A549 (cell line): ENCODE measurements around the gene FBRSL1. TPM values are rescaled to one million over a fixed set of nuclear protein-coding genes. Genes with fewer than 3 reads are reported as not detected.

Experiments used
- ATAC-seq, 2 experiments: fragments of 200-7000 bp in 1 of 2; fragments of >200 bp in 1 of 2; cut with Nextera tagmentation in 1 of 2; cut with Tn5 transposase in 1 of 2; 3 replicates each; pipeline versions ENCODE4 v1.8.0 to v1.9.1; 2018 to 2020; ENCODE audit warnings: mild to moderate bottlenecking in 1 of 2, moderate library complexity in 1 of 2
- CTCF ChIA-PET: fragments of 300-600 bp; sonication (Branson Sonifier 250); formaldehyde crosslinking; extraction: SDS; loops from one replicate; lab custom pipeline; 2021; ENCODE audit warnings: antibody characterized with exemption, inconsistent platforms; lab: Yijun Ruan, JAX
- POLR2A ChIA-PET: fragments of 350-600 bp; formaldehyde crosslinking; extraction: SDS; loops from one replicate; lab custom pipeline; 2021; ENCODE audit warnings: antibody characterized with exemption, inconsistent platforms; lab: Yijun Ruan, JAX
- DNase-seq, 2 experiments: peaks; one replicate each; pipeline versions ENCODE4 v3.0.0 to v3.0.0-alpha.2; 2011 to 2016; ENCODE audit warnings: low read depth in 1 of 2, low spot score in 1 of 2
- FAIRE-seq: peaks from 2 replicates; lab custom pipeline; 2011; peaks lifted over from hg19 to GRCh38; lab: Jason Lieb, UNC
- H3K27ac ChIP-seq, 2 experiments: fragments of >200 bp; sonication (Bioruptor Twin); formaldehyde crosslinking; 3 replicates each; pipeline ENCODE4 v1.5.1; 2016 to 2017
- H3K4me1 ChIP-seq: fragments of >200 bp; sonication (Bioruptor Twin); formaldehyde crosslinking; 3 replicates; pipeline ENCODE4 v1.6.1; 2016
- H3K4me2 ChIP-seq: fragments of >200 bp; sonication (Bioruptor Twin); formaldehyde crosslinking; 3 replicates; pipeline ENCODE4 v1.6.1; 2016
- H3K4me3 ChIP-seq: fragments of >200 bp; sonication (Bioruptor Twin); formaldehyde crosslinking; 3 replicates; pipeline ENCODE4 v1.5.1; 2016
- H3K9me3 ChIP-seq: fragments of >200 bp; sonication (Bioruptor Twin); formaldehyde crosslinking; 3 replicates; pipeline ENCODE4 v1.6.1; 2016
- CBX8 ChIP-seq: fragments of 200-600 bp; sonication (generic); IDR thresholded peaks from 2 replicates; pipeline ENCODE4 v1.6.1; 2016
- EHF ChIP-seq: fragments of 250-450 bp; sonication (Bioruptor Pico); IDR thresholded peaks from 2 replicates; pipeline ENCODE4 v1.5.0; 2020; ENCODE audit warnings: mild to moderate bottlenecking
- FOSL2 ChIP-seq, 2 experiments: fragments of 450-650 bp in 1 of 2; fragments of >200 bp in 1 of 2; sonication (Bioruptor Twin) in 1 of 2; formaldehyde crosslinking; IDR thresholded peaks; 2 replicates each; pipeline versions ENCODE4 v1.5.0 to v1.6.1; 2016 to 2020; ENCODE audit warnings: mild to moderate bottlenecking in 1 of 2, moderate library complexity in 1 of 2
- HMGXB4 ChIP-seq: fragments of 250-450 bp; sonication (Bioruptor Pico); IDR thresholded peaks from 2 replicates; pipeline ENCODE4 v1.5.0; 2021; ENCODE audit warnings: mild to moderate bottlenecking, moderate library complexity, borderline replicate concordance
- HOXB5 ChIP-seq: fragments of 250-450 bp; sonication (Bioruptor Pico); IDR thresholded peaks from 2 replicates; pipeline ENCODE4 v1.5.0; 2020; ENCODE audit warnings: mild to moderate bottlenecking, moderate library complexity
- JUN ChIP-seq, 2 experiments: fragments of >200 bp; sonication (Bioruptor Twin); formaldehyde crosslinking; IDR thresholded peaks; 2 replicates in 1 of 2; 3 replicates in 1 of 2; pipeline ENCODE4 v1.6.1; 2016 to 2017
- KDM1A ChIP-seq: fragments of 200-600 bp; sonication (generic); IDR thresholded peaks from 2 replicates; pipeline ENCODE4 v1.6.1; 2016; ENCODE audit warnings: low read depth, mild to moderate bottlenecking
- NFE2L2 ChIP-seq: fragments of 150-350 bp; conservative IDR thresholded peaks from 2 replicates; pipeline ENCODE4 v1.6.1; 2014; ENCODE audit warnings: low read length
- RAD21 ChIP-seq, 2 experiments: fragments of >200 bp in 1 of 2; sonication (Bioruptor Twin) in 1 of 2; formaldehyde crosslinking in 1 of 2; IDR thresholded peaks in 1 of 2; conservative IDR thresholded peaks in 1 of 2; 2 replicates in 1 of 2; 3 replicates in 1 of 2; pipeline ENCODE4 v1.6.1; 2012 to 2018; ENCODE audit warnings: inconsistent platforms in 1 of 2
- RARB ChIP-seq: fragments of 250-450 bp; sonication (Bioruptor Pico); IDR thresholded peaks from 2 replicates; pipeline ENCODE4 v1.8.0; 2021; ENCODE audit warnings: mild to moderate bottlenecking, moderate library complexity
- RCOR1 ChIP-seq: fragments of 150-350 bp; IDR thresholded peaks from 2 replicates; pipeline ENCODE4 v1.6.1; 2014; ENCODE audit warnings: antibody characterized with exemption, low read length, low read depth
- RNF2 ChIP-seq: fragments of 200-600 bp; sonication (generic); IDR thresholded peaks from 2 replicates; pipeline ENCODE4 v1.6.1; 2016; ENCODE audit warnings: low read depth, mild to moderate bottlenecking, antibody characterized with exemption, moderate library complexity, borderline replicate concordance
- TP53 ChIP-seq: fragments of 250-450 bp; sonication (Bioruptor Pico); IDR thresholded peaks from 2 replicates; pipeline ENCODE4 v1.5.0; 2021; ENCODE audit warnings: mild to moderate bottlenecking, moderate library complexity
- ZC3H11A ChIP-seq: fragments of 450-650 bp; IDR thresholded peaks from 2 replicates; pipeline ENCODE4 v1.6.1; 2014; ENCODE audit warnings: antibody characterized with exemption, mild to moderate bottlenecking
- ZFP36 ChIP-seq: fragments of 450-650 bp; IDR thresholded peaks from 2 replicates; pipeline ENCODE4 v1.6.1; 2014; ENCODE audit warnings: borderline replicate concordance; ENCODE audit not compliant: partially characterized antibody
- ZNF302 ChIP-seq: fragments of 250-450 bp; sonication (Bioruptor Pico); IDR thresholded peaks from 2 replicates; pipeline ENCODE4 v1.9.0; 2021; ENCODE audit warnings: inconsistent platforms, mild to moderate bottlenecking, moderate library complexity
- WGBS: methylation state at CpG from one replicate; pipeline ENCODE4 v1.1.6; 2017; ENCODE audit errors: missing lambda C conversion rate; 5-methylcytosine and 5-hydroxymethylcytosine counted together
- polyA plus RNA-seq, 4 experiments: library from polyadenylated mRNA; depleted of rRNA in 3 of 4; stranded (reverse); fragments of >200 nt; fragmentation: RNase III in 1 of 4; extraction: RNeasy Plus Mini Kit Qiagen cat#74134 plus additional on column Dnase treatment in 1 of 4; gene quantifications; 2 replicates in 3 of 4; 3 replicates in 1 of 4; pipeline ENCODE4 v1.2.3, GENCODE V29; 2011 to 2017
- TF ChIP-seq, protein P1 (sequence below): fragments of >200 bp; sonication (Bioruptor Twin); formaldehyde crosslinking; IDR thresholded peaks from 2 replicates; pipeline ENCODE4 v1.6.1; 2016

The FBRSL1 gene
- polyA plus RNA-seq, 2 of the 4 experiments (the other 2 are of a cell fraction): 3.0 to 32.8 TPM

GRCh38 chr12:132454193-132454932, 35.6 kb upstream of the FBRSL1 start:
- Histone ChIP-seq H3K9me3 (no peaks in the 10 kb centered on the region), H3K27ac (no peak overlapping the region), H3K4me2 (no peak overlapping the region), H3K4me3 (no peak overlapping the region), H3K4me1 (no peaks in the 10 kb centered on the region; the same call in 2 of the 3 replicates)
- TF ChIP-seq FOSL2 (IDR thresholded peaks at IDR 0.05): no peak
- TF ChIP-seq FOSL2 (CRISPR knock-in tag; IDR thresholded peaks at IDR 0.05): no peak
- no peak for TF ChIP-seq HOXB5
- ChIA-PET CTCF (no interaction called here), POLR2A (no interaction called here)
- WGBS: 63% methylated on average over 11 of the region's 13 CpGs
- FAIRE-seq (no peak), ATAC-seq (no peak), DNase-seq (no peak)

DNA sequence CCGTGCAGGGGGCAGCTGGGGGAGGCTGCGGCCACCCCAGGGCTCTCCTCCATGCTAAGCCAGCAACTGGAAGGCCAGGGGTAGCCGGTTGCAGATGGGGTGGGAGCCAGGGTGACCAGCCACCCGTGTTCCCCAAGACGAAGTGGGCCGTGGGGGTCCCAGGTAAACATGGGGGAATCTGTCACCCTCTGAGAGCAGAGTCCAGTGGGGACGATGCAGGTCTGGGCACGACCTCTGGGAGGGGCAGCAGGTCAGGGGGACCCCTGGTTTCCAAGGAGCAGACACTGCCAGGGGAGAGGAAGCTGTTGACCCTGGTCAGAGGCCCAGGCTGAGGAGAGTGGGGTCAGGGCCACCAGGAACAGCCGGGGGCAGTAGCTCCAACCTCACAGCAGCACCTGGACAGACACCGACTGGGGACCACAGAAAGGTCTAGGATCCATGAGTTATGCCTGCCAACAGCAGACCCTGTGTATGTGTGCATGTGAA, 35.0 kb upstream of the FBRSL1 start:
- DNase-seq (no peak), FAIRE-seq (no peak), ATAC-seq (no peak)
- Histone ChIP-seq H3K27ac (no peak overlapping the region), H3K4me1 (no peaks in the 10 kb centered on the region; the same call in 2 of the 3 replicates), H3K4me2 (no peak overlapping the region), H3K9me3 (no peaks in the 10 kb centered on the region), H3K4me3 (no peak overlapping the region)
- WGBS: 43% methylated on average over 8 of the region's 10 CpGs
- no peak for TF ChIP-seq RCOR1
- TF ChIP-seq ZC3H11A: no peak
- POLR2A ChIA-PET: no interaction called here
- CTCF ChIA-PET: no interaction called here

DNA sequence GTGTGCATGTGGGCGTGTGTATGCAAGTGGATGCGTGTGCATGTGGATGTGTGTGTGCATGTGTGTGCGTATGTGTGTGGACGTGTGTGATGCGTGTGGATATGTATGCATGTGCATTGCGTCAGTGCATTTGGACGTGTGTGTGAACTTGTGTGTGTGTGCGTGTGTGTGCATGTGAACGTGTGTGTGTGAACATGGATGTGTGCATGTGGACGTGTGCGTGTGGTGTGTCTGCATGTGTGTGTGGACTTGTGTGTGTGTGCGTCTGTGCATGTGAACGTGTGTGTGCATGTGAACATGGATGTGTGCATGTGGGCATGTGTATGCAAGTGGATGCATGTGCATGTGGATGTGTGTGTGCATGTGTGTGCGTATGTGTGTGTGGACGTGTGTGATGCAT, 34.4 kb upstream of the FBRSL1 start:
- H3K9me3 ChIP-seq: 0 out of 3 replicates have a peak, but pooled peaks cover 3% of the 10 kb centered on the region
- FAIRE-seq: no peak
- TF ChIP-seq EHF (CRISPR knock-in tag) (no peak), NFE2L2 (no peak), RAD21 (conservative IDR thresholded peaks at IDR 0.05 in 1 of 2, IDR thresholded peaks at IDR 0.05 in 1 of 2) (no peak), ZNF302 (CRISPR knock-in tag) (no peak), JUN (IDR thresholded peaks at IDR 0.05) (no peak), CBX8 (no peak), ZFP36 (no peak), HMGXB4 (CRISPR knock-in tag) (no peak), RARB (CRISPR knock-in tag) (no peak), KDM1A (no peak), RCOR1 (no peak), RNF2 (no peak)
- TF ChIP-seq, all 56 proteins: peak for 0
- ChIA-PET POLR2A (no interaction called here), CTCF (interaction anchor here (1.1 kb wide), 1 partner anchor 105 kb away, joined by 5 read pairs; no protein-coding TSS in a partner anchor)
- H3K27ac ChIP-seq: no peak overlapping the region
- ATAC-seq (no peak), DNase-seq (no peak)
- H3K4me2 ChIP-seq: no peak overlapping the region
- WGBS: 77% methylated on average over 15 of the region's 15 CpGs
- no peaks in the 10 kb centered on the region; the same call in 2 of the 3 replicates for H3K4me1 ChIP-seq
- no peak overlapping the region for H3K4me3 ChIP-seq

- FAIRE-seq (no peak), DNase-seq (no peak), ATAC-seq (no peak)
- CTCF ChIA-PET: interaction anchor here (0.9 to 1.6 kb wide), 3 partner anchors 9 to 303 kb away, joined by 5 read pairs; no protein-coding TSS in a partner anchor
- 66% methylated on average over 23 of the region's 28 CpGs for WGBS
- H3K9me3 ChIP-seq: 0 out of 3 replicates have a peak, but pooled peaks cover 4% of the 10 kb centered on the region
- no peak overlapping the region for H3K4me2 ChIP-seq
- no peak overlapping the region for H3K27ac ChIP-seq
- TF ChIP-seq, protein P1, sequence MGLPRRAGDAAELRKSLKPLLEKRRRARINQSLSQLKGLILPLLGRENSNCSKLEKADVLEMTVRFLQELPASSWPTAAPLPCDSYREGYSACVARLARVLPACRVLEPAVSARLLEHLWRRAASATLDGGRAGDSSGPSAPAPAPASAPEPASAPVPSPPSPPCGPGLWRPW: no peak
- TF ChIP-seq EHF (CRISPR knock-in tag): no peak
- no peak for TF ChIP-seq TP53 (CRISPR knock-in tag)
- TF ChIP-seq, all 56 proteins: peak for 0
- H3K4me1 ChIP-seq: no peaks in the 10 kb centered on the region; the same call in 2 of the 3 replicates
- POLR2A ChIA-PET: no interaction called here
- H3K4me3 ChIP-seq: no peak overlapping the region
These were observed 33.6 kb upstream of the FBRSL1 start for GRCh38 chr12:132456186-132456943.
